GM23248 (cell line): ENCODE data around the gene TMTC1. TPM values are rescaled to one million over a fixed set of nuclear protein-coding genes. Genes with fewer than 3 reads are reported as not detected.
"Not testable (repeated sequence)": the region's sequence is repeated elsewhere in the genome, so short reads cannot be mapped to it uniquely, and the experiment has no call there.

Experiments
- DNase-seq: peaks from one replicate; pipeline ENCODE4 v3.0.0-alpha.2; 2015
- H2AFZ ChIP-seq: fragments of 200-600 bp; sonication (generic); 2 replicates; pipeline ENCODE4 v1.6.1; 2016; ENCODE audit warnings: antibody characterized with exemption
- H3F3A ChIP-seq: fragments of 200-600 bp; sonication (generic); 2 replicates; pipeline ENCODE4 v1.6.1; 2016; ENCODE audit warnings: mild to moderate bottlenecking, antibody characterized with exemption, mixed run types; ENCODE audit not compliant: insufficient read depth
- H3K27ac ChIP-seq: fragments of 200-600 bp; sonication (generic); 2 replicates; pipeline ENCODE4 v1.5.1; 2016; ENCODE audit warnings: mild to moderate bottlenecking
- H3K27me3 ChIP-seq: fragments of 200-600 bp; sonication (generic); replicated peaks from 2 replicates; pipeline ENCODE4 v1.6.1; 2016; ENCODE audit warnings: mild to moderate bottlenecking; ENCODE audit not compliant: insufficient read depth
- H3K36me3 ChIP-seq: fragments of 200-600 bp; sonication (generic); 2 replicates; pipeline ENCODE4 v1.6.1; 2016; ENCODE audit warnings: low read depth, mild to moderate bottlenecking
- H3K4me1 ChIP-seq: fragments of 200-600 bp; sonication (generic); 2 replicates; pipeline ENCODE4 v1.6.1; 2016; ENCODE audit warnings: mild to moderate bottlenecking; ENCODE audit not compliant: insufficient read depth
- H3K4me2 ChIP-seq: fragments of 200-600 bp; sonication (generic); one replicate; pipeline ENCODE4 v1.6.1; 2016; ENCODE audit warnings: mild to moderate bottlenecking; ENCODE audit not compliant: unreplicated experiment
- H3K4me3 ChIP-seq: fragments of 200-600 bp; sonication (generic); 2 replicates; pipeline ENCODE4 v1.5.1; 2016; ENCODE audit warnings: mild to moderate bottlenecking
- H3K79me2 ChIP-seq: fragments of 200-600 bp; sonication (generic); 2 replicates; pipeline ENCODE4 v1.6.1; 2016; ENCODE audit warnings: mild to moderate bottlenecking; ENCODE audit not compliant: insufficient read depth
- H3K9ac ChIP-seq: fragments of 200-600 bp; sonication (generic); 2 replicates; pipeline ENCODE4 v1.6.1; 2016; ENCODE audit warnings: mild to moderate bottlenecking
- H3K9me2 ChIP-seq: fragments of 200-600 bp; sonication (generic); 2 replicates; pipeline ENCODE4 v1.6.1; 2016; ENCODE audit warnings: mixed run types, mild to moderate bottlenecking, moderate library complexity; ENCODE audit not compliant: insufficient read depth
- H3K9me3 ChIP-seq: fragments of 200-600 bp; sonication (generic); one replicate; pipeline ENCODE4 v1.6.1; 2017; ENCODE audit warnings: low read depth
- H4K20me1 ChIP-seq: fragments of 200-600 bp; sonication (generic); 2 replicates; pipeline ENCODE4 v1.6.0; 2016; ENCODE audit not compliant: insufficient read depth
- EZH2 ChIP-seq: fragments of 200-600 bp; sonication (generic); IDR thresholded peaks from 2 replicates; pipeline ENCODE4 v1.6.1; 2018; ENCODE audit warnings: antibody characterized with exemption, mild to moderate bottlenecking; ENCODE audit not compliant: insufficient read depth, poor library complexity, severe bottlenecking
- EZH2phosphoT487 ChIP-seq: fragments of 200-600 bp; sonication (generic); IDR thresholded peaks from 2 replicates; pipeline ENCODE4 v1.6.1; 2018; ENCODE audit warnings: antibody characterized with exemption, moderate library complexity, mild to moderate bottlenecking, low read depth; ENCODE audit not compliant: insufficient read depth
- WGBS, 2 experiments: methylation state at CpG; one replicate each; pipeline ENCODE4 v1.1.6; 2015 to 2017; ENCODE audit warnings: low lambda C conversion rate in 2 of 2, low coverage in 1 of 2; ENCODE audit errors: missing lambda C conversion rate in 2 of 2; 5-methylcytosine and 5-hydroxymethylcytosine counted together
- in situ Hi-C: fragments of 300-500 bp; cut with MboI; formaldehyde crosslinking; loops from 2 replicates; pipeline ENCODE4 v1.15.0; 2020
- polyA plus RNA-seq: library from polyadenylated mRNA; unstranded; fragments of >200 nt; fragmentation: Nextera tagmentation; extraction: Ambion mirVana; gene quantifications from 2 replicates; pipeline ENCODE4 v1.2.1, GENCODE V29; 2016
- total RNA-seq: library from RNA; depleted of rRNA; stranded (reverse); fragments of >200 nt; shearing (Covaris generic); gene quantifications from 2 replicates; pipeline ENCODE4 v1.2.3, GENCODE V29; 2014

TMTC1 gene
- total and polyA plus RNA-seq, 2 experiments from 2014 or later, result 6.8 to 25.3 TPM

DNA sequence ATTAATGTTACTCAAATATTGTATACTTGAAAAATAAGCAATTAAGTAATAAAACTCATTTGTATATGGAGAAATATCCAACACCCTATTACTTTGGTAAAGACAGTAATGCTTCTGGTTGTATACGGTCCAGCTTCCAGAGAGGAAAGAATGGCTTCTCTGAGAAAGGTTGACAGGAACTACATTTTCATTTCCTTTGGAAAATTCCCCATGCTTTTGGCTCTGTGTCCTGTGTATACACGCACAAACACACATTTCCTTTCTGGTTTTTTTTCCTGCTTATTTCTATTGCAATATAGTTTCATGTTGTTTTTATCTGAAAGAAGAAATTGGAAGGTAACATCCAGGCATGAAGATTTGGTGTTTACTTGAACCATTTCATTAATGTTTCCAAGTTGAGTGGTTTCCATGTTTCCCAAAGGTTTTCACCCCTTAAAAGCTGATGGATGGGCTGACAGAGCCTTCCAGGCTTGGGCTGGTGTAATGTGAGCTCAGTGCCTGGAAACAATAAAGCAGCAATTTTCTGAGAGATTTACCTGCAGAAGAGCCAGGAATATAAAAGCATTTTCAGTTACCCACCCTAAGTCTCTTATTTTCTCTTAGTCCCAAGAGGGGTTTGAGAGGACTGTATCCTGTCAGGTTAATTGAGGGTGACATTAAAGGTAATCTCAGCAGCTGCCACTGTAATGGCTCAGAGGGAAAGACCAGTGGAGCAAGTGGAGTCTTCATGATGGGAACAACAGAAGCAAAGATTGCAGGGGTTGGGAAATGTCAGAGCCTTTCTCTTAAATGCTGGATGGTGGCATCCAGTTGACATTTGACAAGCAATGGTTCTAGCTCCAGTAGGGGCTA is 33.4 kb upstream of the TMTC1 start:
- no peak for DNase-seq
- no peaks in the 10 kb centered on the region for H3K79me2 ChIP-seq
- H3K36me3 ChIP-seq, result no peaks in the 10 kb centered on the region
- no peak overlapping the region for H3K27ac ChIP-seq
- no peaks in the 10 kb centered on the region for H3F3A ChIP-seq
- H3K4me1 ChIP-seq, result no peaks in the 10 kb centered on the region
- no peak overlapping the region for H3K4me3 ChIP-seq
- TF ChIP-seq EZH2 (no peak), EZH2phosphoT487 (no peak)
- in situ Hi-C loops, result no loop called here
- H2AFZ ChIP-seq, result no peak overlapping the region
- H3K27me3 ChIP-seq, result no peaks in the 10 kb centered on the region
- no peak overlapping the region for H3K4me2 ChIP-seq
- 76 to 77% methylated on average over 2 of the region's 2 CpGs for WGBS, 2 experiments
- no peaks in the 10 kb centered on the region for H3K9me2 ChIP-seq
- H4K20me1 ChIP-seq, result no peaks in the 10 kb centered on the region
- no peaks in the 10 kb centered on the region for H3K9me3 ChIP-seq
- no peak overlapping the region for H3K9ac ChIP-seq

GRCh38 chr12:29809616-29810361 is 26.0 kb upstream of the TMTC1 start:
- DNase-seq, H3K79me2 ChIP-seq, H3K27me3 ChIP-seq, in situ Hi-C loops, H2AFZ ChIP-seq, H3K4me2 ChIP-seq, H3K9me3 ChIP-seq, H3K36me3 ChIP-seq, H3K4me3 ChIP-seq, H3F3A ChIP-seq, H3K27ac ChIP-seq, H4K20me1 ChIP-seq, H3K9me2 ChIP-seq, H3K4me1 ChIP-seq, H3K9ac ChIP-seq: not testable (repeated sequence)
- 87% methylated on average over 18 to 24 of the region's 24 CpGs for WGBS, 2 experiments

DNA sequence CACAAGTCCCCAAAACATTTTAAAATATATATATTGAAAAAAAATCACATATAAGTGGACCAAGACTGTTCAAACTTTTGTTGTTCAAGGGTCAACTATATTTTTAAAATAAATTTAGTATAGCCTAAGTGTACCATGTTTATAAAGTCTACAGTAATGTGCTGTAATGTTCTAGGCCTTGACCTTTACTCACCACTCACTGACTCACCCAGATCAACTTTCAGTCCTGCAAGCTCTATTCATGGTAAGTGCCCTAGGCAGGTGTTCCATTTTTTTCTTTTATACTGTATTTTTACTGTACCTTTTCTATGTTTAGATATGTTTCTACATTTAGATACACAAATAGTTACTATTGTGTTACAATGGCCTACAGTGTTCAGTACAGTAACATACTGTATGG is 23.4 kb upstream of the TMTC1 start:
- Histone ChIP-seq H3K27ac (no peak overlapping the region), H4K20me1 (no peaks in the 10 kb centered on the region), H3K9me3 (no peaks in the 10 kb centered on the region), H3K4me2 (no peak overlapping the region), H3K4me3 (no peak overlapping the region), H3K36me3 (no peaks in the 10 kb centered on the region), H3F3A (no peaks in the 10 kb centered on the region), H3K9me2 (no peaks in the 10 kb centered on the region), H3K27me3 (0 out of 2 replicates have a peak, but pooled peaks cover 4% of the 10 kb centered on the region), H3K4me1 (no peaks in the 10 kb centered on the region), H3K79me2 (no peaks in the 10 kb centered on the region), H2AFZ (no peak overlapping the region), H3K9ac (no peak overlapping the region)
- peak; percentile 13 for DNase-seq
- in situ Hi-C loops, result no loop called here
- TF ChIP-seq EZH2 (no peak), EZH2phosphoT487 (no peak)

- in situ Hi-C loops, result no loop called here
- no peak overlapping the region for H3K9ac ChIP-seq
- no peaks in the 10 kb centered on the region for H3K4me1 ChIP-seq
- no peaks in the 10 kb centered on the region for H3K36me3 ChIP-seq
- no peak overlapping the region for H3K4me3 ChIP-seq
- no peak for DNase-seq
- no peak overlapping the region for H2AFZ ChIP-seq
- H3K27me3 ChIP-seq, result peaks cover 14% of the 10 kb centered on the region
- H3K9me3 ChIP-seq, result no peaks in the 10 kb centered on the region
- no peaks in the 10 kb centered on the region for H3K9me2 ChIP-seq
- TF ChIP-seq EZH2phosphoT487 (no peak), EZH2 (no peak)
- H3K4me2 ChIP-seq, result no peak overlapping the region
- H4K20me1 ChIP-seq, result no peaks in the 10 kb centered on the region
- H3F3A ChIP-seq, result no peaks in the 10 kb centered on the region
- H3K27ac ChIP-seq, result no peak overlapping the region
- no peaks in the 10 kb centered on the region for H3K79me2 ChIP-seq
These were observed 20.3 kb upstream of the TMTC1 start for GRCh38 chr12:29804019-29804418.

DNA sequence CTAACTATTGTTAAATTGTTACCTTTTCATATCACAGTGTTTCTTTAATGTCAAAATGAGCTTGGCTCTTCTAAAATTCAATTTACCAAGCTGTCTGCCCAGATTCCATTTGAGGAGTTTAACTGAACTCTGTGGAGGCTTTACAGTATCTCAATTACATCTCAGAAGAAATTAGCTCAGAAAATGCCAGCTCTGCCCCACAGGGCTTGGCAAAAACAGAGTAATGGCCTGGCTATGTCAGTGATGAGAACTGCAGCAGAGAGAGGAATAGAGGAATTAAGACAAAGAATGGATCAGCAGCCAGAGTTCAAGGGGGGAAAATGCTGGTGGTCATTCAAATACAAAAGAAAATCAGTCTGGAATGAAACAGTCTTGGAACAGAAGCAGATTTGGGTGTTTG is 15.8 kb upstream of the TMTC1 start:
- Histone ChIP-seq H2AFZ (no peak overlapping the region), H4K20me1 (no peaks in the 10 kb centered on the region), H3F3A (peaks cover 14% of the 10 kb centered on the region; the same call in 1 of the 2 replicates), H3K4me3 (no peak overlapping the region), H3K9me2 (no peaks in the 10 kb centered on the region), H3K79me2 (no peaks in the 10 kb centered on the region), H3K4me2 (no peak overlapping the region), H3K4me1 (peaks cover 13% of the 10 kb centered on the region), H3K27ac (no peak overlapping the region), H3K9ac (no peak overlapping the region), H3K27me3 (peaks cover 31% of the 10 kb centered on the region), H3K36me3 (no peaks in the 10 kb centered on the region), H3K9me3 (no peaks in the 10 kb centered on the region)
- no peak for DNase-seq
- no peak for TF ChIP-seq EZH2
- no peak for TF ChIP-seq EZH2phosphoT487
- in situ Hi-C loops, result loop anchor here (25.0 kb wide), 1 partner anchor 1013 kb away; no protein-coding TSS in a partner anchor
